HG03159 (cell line): ENCODE data around the gene SCYL1.
"Not testable (repeated sequence)": the region's sequence is repeated elsewhere in the genome, so short reads cannot be mapped to it uniquely, and the experiment has no call there.

Experiments used
- ATAC-seq: cut with Tn5 transposase; IDR thresholded peaks from one replicate; pipeline ENCODE4 v1.9.1; 2021; ENCODE audit warnings: mild to moderate bottlenecking, moderate library complexity; ENCODE audit not compliant: unreplicated experiment

The SCYL1 gene

DNA sequence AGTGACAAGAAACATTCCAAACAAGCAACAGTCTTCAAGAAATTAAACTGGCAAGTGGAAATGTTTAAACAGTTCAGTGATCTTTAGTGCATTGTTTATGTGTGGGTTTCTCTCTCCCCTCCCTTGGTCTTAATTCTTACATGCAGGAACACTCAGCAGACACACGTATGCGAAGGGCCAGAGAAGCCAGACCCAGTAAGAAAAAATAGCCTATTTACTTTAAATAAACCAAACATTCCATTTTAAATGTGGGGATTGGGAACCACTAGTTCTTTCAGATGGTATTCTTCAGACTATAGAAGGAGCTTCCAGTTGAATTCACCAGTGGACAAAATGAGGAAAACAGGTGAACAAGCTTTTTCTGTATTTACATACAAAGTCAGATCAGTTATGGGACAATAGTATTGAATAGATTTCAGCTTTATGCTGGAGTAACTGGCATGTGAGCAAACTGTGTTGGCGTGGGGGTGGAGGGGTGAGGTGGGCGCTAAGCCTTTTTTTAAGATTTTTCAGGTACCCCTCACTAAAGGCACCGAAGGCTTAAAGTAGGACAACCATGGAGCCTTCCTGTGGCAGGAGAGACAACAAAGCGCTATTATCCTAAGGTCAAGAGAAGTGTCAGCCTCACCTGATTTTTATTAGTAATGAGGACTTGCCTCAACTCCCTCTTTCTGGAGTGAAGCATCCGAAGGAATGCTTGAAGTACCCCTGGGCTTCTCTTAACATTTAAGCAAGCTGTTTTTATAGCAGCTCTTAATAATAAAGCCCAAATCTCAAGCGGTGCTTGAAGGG, 20.0 kb upstream of the SCYL1 start:
- no peak for ATAC-seq

DNA sequence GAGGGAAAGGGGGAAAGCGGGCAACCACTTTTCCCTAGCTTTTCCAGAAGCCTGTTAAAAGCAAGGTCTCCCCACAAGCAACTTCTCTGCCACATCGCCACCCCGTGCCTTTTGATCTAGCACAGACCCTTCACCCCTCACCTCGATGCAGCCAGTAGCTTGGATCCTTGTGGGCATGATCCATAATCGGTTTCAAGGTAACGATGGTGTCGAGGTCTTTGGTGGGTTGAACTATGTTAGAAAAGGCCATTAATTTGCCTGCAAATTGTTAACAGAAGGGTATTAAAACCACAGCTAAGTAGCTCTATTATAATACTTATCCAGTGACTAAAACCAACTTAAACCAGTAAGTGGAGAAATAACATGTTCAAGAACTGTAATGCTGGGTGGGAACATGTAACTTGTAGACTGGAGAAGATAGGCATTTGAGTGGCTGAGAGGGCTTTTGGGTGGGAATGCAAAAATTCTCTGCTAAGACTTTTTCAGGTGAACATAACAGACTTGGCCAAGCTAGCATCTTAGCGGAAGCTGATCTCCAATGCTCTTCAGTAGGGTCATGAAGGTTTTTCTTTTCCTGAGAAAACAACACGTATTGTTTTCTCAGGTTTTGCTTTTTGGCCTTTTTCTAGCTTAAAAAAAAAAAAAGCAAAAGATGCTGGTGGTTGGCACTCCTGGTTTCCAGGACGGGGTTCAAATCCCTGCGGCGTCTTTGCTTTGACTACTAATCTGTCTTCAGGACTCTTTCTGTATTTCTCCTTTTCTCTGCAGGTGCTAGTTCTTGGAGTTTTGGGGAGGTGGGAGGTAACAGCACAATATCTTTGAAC, 19.2 kb upstream of the SCYL1 start:
- no peak for ATAC-seq

DNA sequence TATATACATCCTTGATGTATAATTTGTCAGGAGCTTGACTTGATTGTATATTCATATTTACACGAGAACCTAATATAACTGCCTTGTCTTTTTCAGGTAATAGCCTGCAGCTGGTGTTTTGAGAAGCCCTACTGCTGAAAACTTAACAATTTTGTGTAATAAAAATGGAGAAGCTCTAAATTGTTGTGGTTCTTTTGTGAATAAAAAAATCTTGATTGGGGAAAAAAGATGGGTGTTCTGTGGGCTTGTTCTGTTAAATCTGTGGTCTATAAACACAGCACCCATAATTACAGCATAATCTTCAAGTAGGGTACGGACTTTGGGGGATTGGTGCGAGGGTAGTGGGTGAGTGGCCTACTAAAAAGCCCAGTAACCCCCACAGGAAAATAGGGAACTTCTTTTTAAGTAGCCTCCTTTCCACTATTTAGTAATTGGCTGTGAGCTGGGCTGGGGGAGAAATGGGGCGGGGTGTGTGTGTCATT, 18.6 kb upstream of the SCYL1 start:
- no peak for ATAC-seq

DNA sequence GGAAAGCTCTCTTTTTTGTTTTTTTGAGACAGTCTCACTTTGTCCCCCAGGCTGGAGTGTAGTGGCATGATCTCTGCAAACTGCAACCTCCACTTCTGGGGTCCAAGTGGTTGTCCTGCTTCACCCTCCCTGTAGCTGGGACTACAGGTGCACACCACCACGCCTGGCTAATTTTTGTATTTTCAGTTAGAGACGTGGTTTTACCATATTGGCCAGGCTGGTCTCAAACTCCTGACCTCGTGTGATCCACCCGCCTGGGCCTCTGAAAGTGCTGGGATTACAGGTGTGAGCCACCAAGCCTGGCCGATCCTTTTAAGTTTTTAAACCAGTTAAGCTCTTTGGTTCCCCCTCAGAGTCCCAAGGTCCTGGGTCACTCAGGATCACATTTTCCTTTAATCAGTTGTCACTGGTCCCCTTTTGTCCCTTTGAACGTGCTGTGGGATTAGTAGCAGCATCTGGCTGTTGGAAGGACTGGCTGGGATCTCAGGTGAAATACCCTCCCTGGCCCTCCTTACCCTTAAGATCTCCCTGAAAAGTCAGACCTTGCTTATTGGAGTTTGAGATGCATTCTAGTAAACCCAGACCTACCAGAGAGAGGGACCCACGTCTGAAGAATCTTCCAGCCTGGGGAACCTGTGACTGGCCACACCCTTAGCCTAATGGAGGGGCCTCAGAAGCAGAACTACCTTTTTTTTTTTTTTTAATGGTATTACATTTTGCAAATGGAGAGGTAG, 17.9 kb upstream of the SCYL1 start:
- ATAC-seq: no peak

DNA sequence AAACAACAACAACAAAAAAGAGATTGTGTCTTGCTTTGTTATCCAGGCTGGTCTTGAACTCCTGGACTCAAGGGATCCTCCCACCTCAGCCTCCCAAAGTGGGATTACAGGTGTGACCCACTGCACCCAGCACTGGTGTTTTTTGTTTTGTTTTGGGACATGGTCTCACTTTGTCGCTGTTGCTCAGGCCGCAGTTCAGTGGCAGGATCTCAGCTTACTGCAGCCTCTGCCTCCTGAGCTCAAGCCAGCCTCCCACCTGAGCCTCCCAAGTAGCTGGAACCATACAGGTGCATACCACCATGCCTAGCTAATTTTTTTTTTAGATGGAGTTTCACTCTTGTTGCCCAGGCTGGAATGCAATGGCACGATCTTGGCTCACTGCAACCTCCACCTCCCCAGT, 12.6 kb upstream of the SCYL1 start:
- not testable (repeated sequence) for ATAC-seq

DNA sequence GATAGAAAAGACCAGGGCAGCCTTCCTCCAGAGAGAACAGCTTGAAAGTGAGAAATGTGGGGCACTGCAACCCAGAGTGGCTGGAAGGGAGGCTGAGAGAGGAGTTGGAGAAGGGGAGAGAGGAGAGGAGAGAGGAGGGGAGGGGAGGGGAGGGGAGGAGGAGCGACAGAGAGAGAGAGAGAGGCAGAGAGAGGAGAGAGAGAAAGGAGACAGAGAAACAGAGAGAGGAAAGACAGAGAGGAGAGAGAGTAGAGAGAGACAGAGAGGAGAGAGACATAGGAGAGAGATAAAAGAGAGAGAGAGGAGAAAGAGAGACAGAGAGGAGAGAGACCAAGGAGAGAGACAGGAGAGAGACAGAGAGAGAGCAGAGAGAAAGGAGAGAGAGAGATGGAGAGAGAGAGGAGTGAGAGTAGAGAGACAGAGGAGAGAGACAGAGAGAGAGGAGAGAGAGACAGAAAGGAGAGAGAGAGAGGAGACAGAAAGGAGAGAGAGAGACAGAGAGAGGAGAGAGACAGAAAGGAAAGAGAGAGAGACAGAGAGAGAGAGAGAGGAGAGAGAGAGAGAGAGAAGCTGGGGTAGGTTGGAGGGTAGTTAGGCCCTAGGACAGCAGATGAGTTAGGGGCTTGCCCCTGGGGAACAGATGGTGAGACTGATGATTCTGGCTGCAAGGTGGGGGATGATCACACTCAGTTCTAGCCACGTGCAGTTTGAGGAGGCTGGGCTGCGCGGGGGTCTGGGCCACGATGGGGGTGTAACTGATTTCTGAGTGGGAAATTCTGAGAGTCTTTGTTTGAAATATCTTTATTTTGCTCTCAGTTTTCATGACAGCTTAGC, 8.5 kb upstream of the SCYL1 start:
- no peak for ATAC-seq

DNA sequence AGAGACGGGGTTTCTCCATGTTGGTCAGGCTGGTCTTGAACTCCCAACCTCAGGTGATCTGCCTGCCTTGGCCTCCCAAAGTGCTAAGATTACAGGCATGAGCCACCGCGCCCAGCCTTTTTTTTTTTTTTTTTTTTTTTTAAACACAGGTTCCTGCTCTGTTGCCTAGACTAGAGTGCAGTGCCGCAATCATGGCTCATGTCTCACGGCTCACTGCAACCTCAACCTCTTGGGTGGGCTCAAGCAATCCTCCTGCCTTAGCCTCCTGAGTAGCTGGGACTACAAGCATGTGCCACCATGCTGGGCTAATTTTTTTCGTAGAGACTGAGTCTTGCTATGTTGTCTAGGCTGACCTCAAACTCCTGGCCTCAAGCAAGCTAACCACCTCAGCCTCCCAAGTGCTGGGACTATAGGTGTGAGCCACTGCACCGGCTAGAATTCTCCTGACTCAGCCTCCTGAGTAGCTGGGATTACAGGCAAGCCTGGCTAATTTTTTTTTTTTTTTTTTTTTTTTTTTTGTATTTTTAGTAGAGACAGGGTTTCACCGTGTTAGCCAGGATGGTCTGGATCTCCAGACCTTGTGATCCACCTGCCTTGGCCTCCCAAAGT, 5.8 kb upstream of the SCYL1 start:
- not testable (repeated sequence) for ATAC-seq

DNA sequence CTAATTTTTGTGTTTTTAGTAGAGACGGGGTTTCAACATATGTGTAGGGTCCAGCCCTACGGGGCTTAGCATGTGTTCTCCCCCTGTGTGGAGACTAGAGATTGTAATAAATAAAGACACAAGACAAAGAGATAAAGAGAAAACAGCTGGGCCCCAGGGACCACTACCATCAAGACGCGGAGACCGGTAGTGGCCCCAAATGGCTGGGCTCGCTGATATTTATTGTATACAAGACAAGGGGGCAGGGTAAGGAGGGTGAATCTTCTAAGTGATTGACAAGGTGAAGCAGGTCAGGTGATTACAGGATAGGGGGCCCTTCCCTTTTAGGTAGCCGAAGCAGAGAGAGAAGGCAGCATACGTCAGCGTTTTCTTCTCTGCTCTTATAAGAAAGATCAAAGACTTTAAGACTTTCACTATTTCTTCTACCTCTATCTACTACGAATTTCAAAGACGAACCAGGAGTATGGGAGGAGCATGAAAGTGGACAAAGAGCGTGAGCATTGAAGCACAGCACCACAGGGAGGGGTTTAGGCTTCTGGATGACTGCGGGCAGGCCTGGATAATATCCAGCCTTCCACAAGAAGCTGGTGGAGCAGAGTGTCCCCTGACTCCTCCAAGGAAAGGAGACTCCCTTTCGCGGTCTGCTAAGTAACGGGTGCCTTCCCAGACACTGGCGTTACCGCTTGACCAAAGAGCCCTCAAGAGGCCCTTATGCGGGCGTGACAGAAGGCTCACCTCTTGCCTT, 2.9 kb upstream of the SCYL1 start:
- ATAC-seq: not testable (repeated sequence)

DNA sequence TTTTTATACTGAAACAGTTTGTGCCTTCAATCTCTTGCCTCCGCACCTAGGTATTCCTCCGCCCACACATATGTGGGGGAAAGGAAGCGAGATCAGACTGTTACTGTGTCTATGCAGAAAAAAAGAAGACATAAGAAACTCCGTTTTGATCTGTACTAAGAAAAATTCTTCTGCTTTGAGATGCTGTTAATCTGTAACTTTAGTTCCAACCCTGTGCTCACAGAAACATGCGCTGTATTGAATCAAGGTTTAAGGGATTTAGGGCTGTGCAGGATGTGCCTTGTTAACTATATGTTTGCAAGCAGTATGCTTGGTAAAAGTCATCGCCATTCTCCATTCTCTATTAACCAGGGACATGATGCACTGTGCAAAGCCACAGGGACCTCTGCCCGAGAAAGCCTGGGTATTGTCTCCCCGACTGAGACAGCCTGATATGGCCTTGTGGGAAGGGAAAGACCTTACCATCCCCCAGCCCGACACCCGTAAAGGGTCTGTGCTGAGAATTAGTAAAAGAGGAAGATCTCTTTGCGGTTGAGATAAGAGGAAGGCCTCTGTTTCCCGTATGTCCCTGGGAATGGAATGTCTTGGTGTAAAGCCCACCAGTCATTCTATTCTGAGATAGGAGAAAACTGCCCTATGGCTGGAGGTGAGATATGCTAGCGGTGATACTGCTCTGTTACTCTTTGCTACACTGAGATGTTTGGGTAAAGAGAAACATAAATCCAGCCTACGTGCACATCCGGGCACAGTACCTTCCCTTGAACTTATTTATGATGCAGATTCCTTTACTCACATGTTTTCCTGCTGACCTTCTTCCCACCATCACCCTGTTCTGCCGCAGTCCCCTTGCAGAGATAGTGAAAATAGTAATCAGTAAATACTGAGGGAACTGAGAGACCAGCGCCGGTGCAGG, 1.9 kb upstream of the SCYL1 start:
- ATAC-seq: not testable (repeated sequence)

DNA sequence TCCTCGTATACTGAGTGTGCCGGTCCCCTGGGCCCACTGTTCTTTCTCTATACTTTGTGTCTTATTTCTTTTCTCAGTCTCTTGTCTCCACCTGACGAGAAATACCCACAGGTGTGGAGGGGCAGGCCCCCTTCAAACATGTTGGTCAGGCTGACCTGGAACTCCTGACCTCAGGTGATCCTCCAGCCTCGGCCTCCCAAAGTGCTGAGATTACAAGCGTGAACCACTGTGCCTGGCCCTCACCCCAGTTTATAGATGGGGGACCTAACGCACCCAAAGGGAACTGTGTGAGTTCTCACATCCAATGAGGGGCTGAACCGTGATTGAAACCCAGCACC, 1.3 kb upstream of the SCYL1 start:
- not testable (repeated sequence) for ATAC-seq

DNA sequence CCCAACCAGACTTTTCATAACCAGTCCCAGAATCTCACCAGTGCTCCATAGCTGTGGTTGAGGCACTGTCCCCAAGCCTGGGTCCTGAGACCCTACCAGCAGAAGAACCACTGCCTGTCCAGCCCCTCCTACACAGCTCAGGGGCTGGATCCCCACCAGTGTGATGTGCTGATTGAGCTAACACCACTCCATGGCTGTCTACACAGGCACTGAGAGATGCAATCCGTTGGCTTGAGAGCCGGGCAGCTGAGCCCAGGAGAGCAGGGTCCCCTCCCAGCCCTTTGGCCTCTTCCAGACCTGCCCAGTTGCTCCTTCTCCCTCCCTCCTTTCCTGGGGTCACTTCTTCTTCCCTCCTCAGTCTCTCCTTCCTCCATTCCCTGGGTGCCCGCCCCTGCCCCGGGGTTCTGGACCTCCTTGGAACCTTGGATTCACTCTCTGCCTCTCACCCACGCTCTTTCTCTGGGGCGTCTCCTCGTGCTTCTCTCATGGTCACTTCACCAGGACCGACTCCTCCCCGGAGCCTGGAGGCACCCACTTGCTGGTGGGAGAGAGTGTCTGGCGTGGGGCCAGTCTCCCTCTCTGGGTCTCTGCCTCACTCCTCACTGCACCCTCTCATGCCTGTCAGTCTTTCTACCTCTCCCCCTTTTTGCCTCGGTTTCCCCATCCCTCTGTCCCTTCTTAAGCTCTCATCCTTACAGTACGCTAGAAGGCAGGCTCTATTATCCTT, 706 bp upstream of the SCYL1 start:
- no peak for ATAC-seq

DNA sequence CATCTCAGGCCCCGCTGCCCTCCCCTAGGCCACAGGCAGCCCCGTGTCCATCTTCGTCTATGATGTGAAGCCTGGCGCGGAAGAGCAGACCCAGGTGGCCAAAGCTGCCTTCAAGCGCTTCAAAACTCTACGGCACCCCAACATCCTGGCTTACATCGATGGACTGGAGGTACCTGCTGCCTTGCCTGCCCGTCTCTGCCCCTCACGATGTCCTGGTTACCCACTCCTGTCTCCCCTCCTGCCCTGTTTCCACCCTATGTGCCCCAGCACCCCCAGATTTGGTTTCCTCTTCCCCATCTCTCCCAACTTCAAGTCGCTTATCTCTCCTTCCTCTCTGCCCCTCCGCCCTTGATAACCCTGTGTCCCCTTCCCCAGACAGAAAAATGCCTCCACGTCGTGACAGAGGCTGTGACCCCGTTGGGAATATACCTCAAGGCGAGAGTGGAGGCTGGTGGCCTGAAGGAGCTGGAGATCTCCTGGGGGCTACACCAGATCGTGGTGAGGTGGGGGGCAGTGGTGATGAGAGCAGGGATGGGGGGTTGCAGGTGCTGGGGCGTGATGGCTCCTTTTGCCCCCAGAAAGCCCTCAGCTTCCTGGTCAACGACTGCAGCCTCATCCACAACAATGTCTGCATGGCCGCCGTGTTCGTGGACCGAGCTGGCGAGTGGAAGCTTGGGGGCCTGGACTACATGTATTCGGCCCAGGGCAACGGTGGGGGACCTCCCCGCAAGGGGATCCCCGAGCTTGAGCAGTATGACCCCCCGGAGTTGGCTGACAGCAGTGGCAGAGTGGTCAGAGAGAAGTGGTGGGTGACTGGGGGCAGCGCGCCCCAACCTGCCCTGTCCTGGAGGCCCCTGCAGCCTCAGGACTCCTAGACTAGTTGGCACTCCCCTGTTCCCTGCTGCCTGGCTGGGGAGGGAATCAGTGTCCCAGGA, 930 bp downstream of the SCYL1 start:
- ATAC-seq: no peak

DNA sequence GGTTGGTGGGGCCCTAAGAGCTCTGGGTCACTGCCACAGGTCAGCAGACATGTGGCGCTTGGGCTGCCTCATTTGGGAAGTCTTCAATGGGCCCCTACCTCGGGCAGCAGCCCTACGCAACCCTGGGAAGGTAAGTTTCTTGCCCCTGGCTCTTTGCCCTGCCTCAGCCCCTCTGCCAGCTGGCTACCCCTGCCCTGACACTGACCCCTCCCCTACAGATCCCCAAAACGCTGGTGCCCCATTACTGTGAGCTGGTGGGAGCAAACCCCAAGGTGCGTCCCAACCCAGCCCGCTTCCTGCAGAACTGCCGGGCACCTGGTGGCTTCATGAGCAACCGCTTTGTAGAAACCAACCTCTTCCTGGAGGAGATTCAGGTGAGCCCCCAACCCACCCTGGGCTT, 1.9 kb downstream of the SCYL1 start:
- ATAC-seq: no peak

DNA sequence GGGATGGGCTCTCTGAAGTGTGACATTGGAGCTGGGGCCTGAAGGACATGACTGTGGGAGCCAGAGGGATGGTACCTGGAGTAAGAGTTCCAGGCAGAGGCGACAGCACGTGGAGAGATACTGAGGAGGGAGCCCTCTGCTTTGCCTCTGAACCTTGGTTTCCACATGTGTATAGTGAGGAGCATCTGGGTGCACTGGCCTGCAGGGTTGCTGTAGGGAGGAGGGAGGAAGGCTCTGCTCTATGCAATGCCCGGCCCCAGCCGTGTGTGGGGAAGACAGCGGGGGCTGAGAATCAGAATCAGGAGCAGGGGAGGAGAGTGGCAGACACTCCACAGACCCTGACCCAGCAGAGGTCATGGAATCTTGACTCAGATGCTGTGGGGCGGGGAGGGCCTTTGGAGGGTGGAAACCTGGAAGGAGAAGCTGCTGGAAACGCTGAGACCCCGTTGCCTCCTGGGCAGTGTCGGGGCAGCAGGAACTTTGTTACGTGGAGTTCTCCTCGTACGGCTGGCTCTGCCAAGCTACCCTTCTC, 4.0 kb downstream of the SCYL1 start:
- no peak for ATAC-seq

DNA sequence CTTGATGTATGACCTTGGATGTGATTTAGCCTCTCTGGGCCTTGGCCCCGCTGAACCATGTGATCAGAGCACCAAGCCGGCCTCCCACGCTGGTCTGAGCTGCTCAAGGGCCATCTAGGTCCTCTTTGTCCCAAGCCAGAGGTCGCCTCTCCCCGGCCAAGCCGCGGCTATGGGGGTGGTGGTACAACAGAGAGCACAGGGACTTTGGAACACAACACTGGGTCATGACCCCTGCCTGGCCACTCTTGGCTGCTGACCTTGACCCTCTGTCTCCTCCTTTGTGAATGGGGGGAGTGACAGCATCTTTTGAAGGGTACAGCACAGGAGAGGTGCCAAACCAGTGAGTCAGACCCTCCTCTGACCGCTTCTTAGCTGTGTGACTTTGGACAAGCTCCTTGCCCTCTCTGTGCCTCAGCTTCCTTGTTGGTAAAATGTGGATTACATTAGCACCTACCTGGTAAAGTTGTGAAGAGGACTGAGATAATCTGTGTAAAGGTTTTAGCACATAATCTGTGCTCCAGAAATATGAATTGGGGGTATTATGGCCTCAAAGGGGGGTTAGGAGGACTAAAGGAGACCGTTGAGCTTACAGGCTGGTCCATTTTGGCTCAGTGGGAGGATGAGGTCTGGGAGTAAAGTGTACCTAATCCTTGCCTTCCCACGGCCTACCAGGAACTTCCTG, 4.7 kb downstream of the SCYL1 start:
- ATAC-seq: no peak

DNA sequence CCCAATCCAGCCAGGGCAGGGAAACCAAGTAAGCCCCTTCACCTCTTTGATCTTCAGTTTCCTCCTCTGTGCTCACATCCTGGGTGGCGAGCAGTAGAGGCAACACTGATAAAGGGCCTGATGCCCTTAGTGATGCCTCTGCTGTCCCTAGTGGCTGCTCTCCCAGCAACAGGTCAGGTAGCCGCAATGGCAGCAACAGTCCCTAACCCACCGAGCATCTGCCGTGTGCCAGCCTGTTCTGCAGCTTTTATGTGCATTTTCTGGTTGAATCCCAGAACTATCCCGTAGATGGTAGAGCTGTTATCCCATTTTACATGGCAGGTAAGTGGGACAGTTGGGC, 5.2 kb downstream of the SCYL1 start:
- ATAC-seq: no peak
